Choroid plexus epithelial cell (primary cell): ENCODE data around the gene AIM2.

Experiments used
- DNase-seq: peaks from one replicate; pipeline ENCODE4 v3.0.0-alpha.2; 2010; ENCODE audit warnings: low read depth
- H3K4me3 ChIP-seq: 2 replicates; pipeline ENCODE4 v1.5.1; 2011; ENCODE audit warnings: low read depth, mild to moderate bottlenecking, control low read depth, low read length, moderate library complexity
- CTCF ChIP-seq: conservative IDR thresholded peaks from 2 replicates; pipeline ENCODE4 v1.5.1; 2011; ENCODE audit warnings: low read depth, mild to moderate bottlenecking, control low read depth, inconsistent platforms, low read length, moderate library complexity

Gene AIM2

GRCh38 chr1:159100589-159100988, 24.0 kb upstream of the AIM2 start:
- DNase-seq: no peak
- no peak overlapping the region for H3K4me3 ChIP-seq
- no peak for TF ChIP-seq CTCF

- H3K4me3 ChIP-seq: no peak overlapping the region
- no peak for TF ChIP-seq CTCF
- DNase-seq: no peak
Observed at GRCh38 chr1:159098596-159098995, 22.0 kb upstream of the AIM2 start.

- TF ChIP-seq CTCF: no peak
- peak; percentile 78 for DNase-seq
- no peak overlapping the region for H3K4me3 ChIP-seq
Observed at GRCh38 chr1:159092036-159092760, 15.6 kb upstream of the AIM2 start.

- H3K4me3 ChIP-seq: no peak overlapping the region
- DNase-seq: peak; percentile 51
- TF ChIP-seq CTCF: no peak
Observed at GRCh38 chr1:159091607-159092031, 15.1 kb upstream of the AIM2 start.

- H3K4me3 ChIP-seq: no peak overlapping the region
- peak; percentile 8 for DNase-seq
- no peak for TF ChIP-seq CTCF
Observed at GRCh38 chr1:159091180-159091560, 14.6 kb upstream of the AIM2 start.

- TF ChIP-seq CTCF: no peak
- DNase-seq: peak; percentile 54
- H3K4me3 ChIP-seq: no peak overlapping the region
Observed at GRCh38 chr1:159090286-159091179, 14.0 kb upstream of the AIM2 start.
